B cell (primary cell): ENCODE results near the gene GNB5. TPM values are rescaled to one million over a fixed set of nuclear protein-coding genes. Genes with fewer than 3 reads are reported as not detected.

Experiments
- ATAC-seq: fragments of 200-7000 bp; cut with Tn5 transposase; one replicate; pipeline ENCODE4 v1.10.0; 2021; ENCODE audit warnings: low read depth, mild to moderate bottlenecking, moderate number of reproducible peaks, moderate library complexity
- CTCF ChIA-PET: fragments of 350-600 bp; sonication (Branson Sonifier 250); formaldehyde crosslinking; loops from one replicate; lab custom pipeline; 2021; ENCODE audit warnings: antibody characterized with exemption, inconsistent platforms; lab: Charles Lee
- POLR2A ChIA-PET: fragments of 350-600 bp; sonication (Branson Sonifier 250); formaldehyde crosslinking; loops from one replicate; lab custom pipeline; 2021; ENCODE audit warnings: antibody characterized with exemption; lab: Charles Lee
- DNase-seq: peaks from one replicate; pipeline ENCODE4 v3.0.0; 2013
- H2AFZ ChIP-seq: 2 replicates; pipeline ENCODE4 v1.6.1; 2012; ENCODE audit warnings: mild to moderate bottlenecking, low read depth, low read length; ENCODE audit not compliant: insufficient read depth, poor library complexity, severe bottlenecking
- H3K27ac ChIP-seq, 2 donors: 1 replicate in 1 of 2; 2 replicates in 1 of 2; pipeline ENCODE4 v1.5.1; 2012 to 2013; ENCODE audit warnings: low read length in 2 of 2, mild to moderate bottlenecking in 2 of 2, moderate library complexity in 1 of 2
- H3K27me3 ChIP-seq, 4 experiments: fragments of 200-600 bp in 1 of 4; sonication (generic) in 1 of 4; replicated peaks in 1 of 4; 1 replicate in 2 of 4; 2 replicates in 2 of 4; pipeline versions ENCODE4 v1.6.1 to v1.7.0; 2013 to 2016; ENCODE audit warnings: low read length in 3 of 4, mild to moderate bottlenecking in 2 of 4, mixed read lengths in 1 of 4, moderate library complexity in 1 of 4; ENCODE audit not compliant: insufficient read depth in 4 of 4, control insufficient read depth in 3 of 4; ENCODE audit errors: control extremely low read depth in 1 of 4
- H3K36me3 ChIP-seq, 2 experiments: replicated peaks in 1 of 2; 1 replicate in 1 of 2; 2 replicates in 1 of 2; pipeline versions ENCODE4 v1.6.1 to v1.7.1; 2013; ENCODE audit warnings: low read length in 1 of 2; ENCODE audit not compliant: insufficient read depth in 2 of 2, control insufficient read depth in 1 of 2; ENCODE audit errors: control extremely low read depth in 1 of 2, extremely low read depth in 1 of 2
- H3K4me1 ChIP-seq, 2 donors: fragments of 200-600 bp in 1 of 2; sonication (generic) in 1 of 2; 1 replicate in 1 of 2; 2 replicates in 1 of 2; pipeline versions ENCODE4 v1.5.1 to v1.6.1; 2013 to 2017; ENCODE audit warnings: low read length in 2 of 2; ENCODE audit not compliant: control insufficient read depth in 2 of 2, insufficient read depth in 2 of 2
- H3K4me2 ChIP-seq: replicated peaks from 2 replicates; pipeline ENCODE3; 2012; ENCODE audit warnings: mild to moderate bottlenecking, low read depth, low read length; ENCODE audit not compliant: poor library complexity, severe bottlenecking
- H3K4me3 ChIP-seq, 5 experiments: fragments of 200-600 bp in 1 of 5; sonication (generic) in 1 of 5; 1 replicate in 3 of 5; 2 replicates in 2 of 5; pipeline versions ENCODE4 v1.5.1 to v1.7.0; 2011 to 2016; ENCODE audit warnings: low read length in 4 of 5, mild to moderate bottlenecking in 4 of 5, low read depth in 2 of 5, control low read depth in 1 of 5, moderate library complexity in 1 of 5; ENCODE audit not compliant: insufficient read depth in 1 of 5; ENCODE audit errors: control extremely low read depth in 1 of 5, extremely low read depth in 1 of 5
- H3K79me2 ChIP-seq: fragments of 200-600 bp; sonication (generic); one replicate; pipeline ENCODE4 v1.6.0; 2016; ENCODE audit warnings: low read length; ENCODE audit not compliant: control insufficient read depth, insufficient read depth
- H3K9ac ChIP-seq: fragments of 200-600 bp; sonication (generic); 2 replicates; pipeline ENCODE4 v1.6.1; 2017; ENCODE audit warnings: mild to moderate bottlenecking, low read length, moderate library complexity
- H3K9me3 ChIP-seq, 3 donors: one replicate each; pipeline versions ENCODE4 v1.6.1 to v1.7.1; 2013; ENCODE audit warnings: low read length in 2 of 3; ENCODE audit not compliant: control insufficient read depth in 2 of 3, insufficient read depth in 1 of 3; ENCODE audit errors: control extremely low read depth in 1 of 3
- H4K20me1 ChIP-seq: 2 replicates; pipeline ENCODE4 v1.6.0; 2012; ENCODE audit warnings: mild to moderate bottlenecking, low read length; ENCODE audit not compliant: insufficient read depth, control insufficient read depth, poor library complexity, severe bottlenecking
- H3K27ac Mint-ChIP-seq: one replicate; pipeline ENCODE4 v1.8.0; 2021; ENCODE audit warnings: mixed read lengths
- H3K27me3 Mint-ChIP-seq: one replicate; pipeline ENCODE4 v1.8.0; 2021; ENCODE audit warnings: mixed read lengths
- H3K4me1 Mint-ChIP-seq: one replicate; pipeline ENCODE4 v1.8.0; 2021; ENCODE audit warnings: mixed read lengths
- H3K4me3 Mint-ChIP-seq: one replicate; pipeline ENCODE4 v1.8.0; 2021; ENCODE audit warnings: mixed read lengths
- H3K9me3 Mint-ChIP-seq: one replicate; pipeline ENCODE4 v1.8.0; 2022; ENCODE audit warnings: mixed read lengths; ENCODE audit not compliant: insufficient read depth
- CTCF ChIP-seq: fragments of 200-600 bp; IDR thresholded peaks from one replicate; pipeline ENCODE4 v1.8.0; 2022; ENCODE audit warnings: antibody characterized with exemption, mild to moderate bottlenecking
- EZH2 ChIP-seq: IDR thresholded peaks from 2 replicates; pipeline ENCODE4 v1.6.1; 2012; ENCODE audit warnings: borderline replicate concordance, low read depth, mild to moderate bottlenecking, moderate library complexity, low read length; ENCODE audit not compliant: insufficient read depth, poor library complexity, severe bottlenecking
- WGBS: methylation state at CpG from one replicate; pipeline ENCODE4 v1.1.5; 2013; ENCODE audit warnings: missing lambda C conversion rate; ENCODE audit not compliant: insufficient coverage; 5-methylcytosine and 5-hydroxymethylcytosine counted together
- intact Hi-C: fragments of 100-400 bp; cut with micrococcal nuclease; formaldehyde crosslinking; loops from one replicate; pipeline ENCODE4 v1.10.0; 2022
- polyA plus RNA-seq: library from polyadenylated mRNA; depleted of rRNA; stranded (reverse); fragments of >200 nt; gene quantifications from 2 replicates; pipeline ENCODE4 v1.2.3, GENCODE V29; 2012
- total RNA-seq, 2 donors: library from RNA; stranded (reverse); fragments of 120-200 nt in 1 of 2; gene quantifications; 1 replicate in 1 of 2; 2 replicates in 1 of 2; pipeline versions ENCODE4 v1.2.3 to v1.2.4, GENCODE V29; 2013 to 2022

The GNB5 gene
- total and polyA plus RNA-seq, 2 donors (not counting 1 experiment from before 2014, with no cell fraction given): 58.5 to 142 TPM

DNA sequence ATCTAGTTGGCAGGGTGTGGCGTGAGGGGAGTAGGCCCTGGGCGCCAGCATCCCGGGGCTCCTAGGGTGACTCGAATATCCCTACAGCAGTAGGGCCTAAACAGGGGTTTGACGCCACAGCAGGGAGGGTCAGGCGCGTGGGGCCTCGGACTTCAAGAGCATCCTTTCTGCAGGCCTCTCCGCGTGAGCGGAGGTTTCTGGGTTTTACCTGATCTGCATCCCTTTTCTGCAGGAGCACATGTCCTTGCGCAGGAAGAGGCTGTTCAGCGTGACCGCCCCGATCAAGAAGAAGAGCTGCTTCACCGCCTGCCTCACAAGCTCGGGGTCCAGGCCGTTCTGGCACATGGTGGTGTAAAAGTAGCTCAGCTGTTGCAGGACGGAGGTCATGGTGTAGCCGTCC is 13.5 kb upstream of the GNB5 start:
- CTCF ChIA-PET: no interaction called here
- no peaks in the 10 kb centered on the region for H3K9me3 ChIP-seq
- 96% methylated on average over 20 of the region's 20 CpGs for WGBS

More for the DNA sequence above, 13.5 kb upstream of the GNB5 start:
- Mint-ChIP-seq H3K27me3 (no peaks in the 10 kb centered on the region), H3K27ac (no peak overlapping the region), H3K9me3 (no peaks in the 10 kb centered on the region), H3K4me3 (no peak overlapping the region), H3K4me1 (no peaks in the 10 kb centered on the region)
- POLR2A ChIA-PET: interaction anchor here (0.5 kb wide), 1 partner anchor 16 kb away, joined by 3 read pairs; no protein-coding TSS in a partner anchor
- Histone ChIP-seq H3K4me1 (no peaks in the 10 kb centered on the region), H3K27me3 (no peaks in the 10 kb centered on the region), H4K20me1 (no peaks in the 10 kb centered on the region), H2AFZ (no peak overlapping the region), H3K79me2 (no peaks in the 10 kb centered on the region), H3K9ac (no peak overlapping the region), H3K4me2 (no peak overlapping the region), H3K4me3 (no peak overlapping the region), H3K36me3 (peaks cover 0 to 3% of the 10 kb centered on the region in 2 experiments), H3K27ac (no peak overlapping the region)
- TF ChIP-seq EZH2 (no peak), CTCF (no peak)
- no peak for ATAC-seq
- no peak for DNase-seq
- intact Hi-C loops: no loop called here
